Thyroid gland (tissue), 4 donors: ENCODE measurements around the gene CAPN10. TPM values are rescaled to one million over a fixed set of nuclear protein-coding genes. Genes with fewer than 3 reads are reported as not detected.

ENCODE experiments used
- DNase-seq, 2 donors: peaks; one replicate each; pipeline ENCODE4 v3.0.0-alpha.2; 2019
- H3K27ac ChIP-seq, 3 donors: fragments of 200-600 bp; sonication (generic); 1 replicate in 2 of 3; 2 replicates in 1 of 3; pipeline ENCODE4 v1.5.1; 2016 to 2019; ENCODE audit warnings: mild to moderate bottlenecking in 1 of 3, moderate library complexity in 1 of 3
- H3K27me3 ChIP-seq: fragments of 200-600 bp; sonication (generic); one replicate; pipeline ENCODE4 v1.5.1; 2019
- H3K36me3 ChIP-seq, 2 donors: fragments of 200-600 bp; sonication (generic); one replicate each; pipeline ENCODE4 v1.5.1; 2016 to 2019
- H3K4me1 ChIP-seq, 2 donors: fragments of 200-600 bp; sonication (generic); one replicate each; pipeline ENCODE4 v1.5.1; 2017 to 2019
- H3K4me3 ChIP-seq, 3 donors: fragments of 200-600 bp; sonication (generic); replicated peaks in 1 of 3; 1 replicate in 2 of 3; 2 replicates in 1 of 3; pipeline ENCODE4 v1.5.1; 2016; ENCODE audit warnings: mild to moderate bottlenecking in 1 of 3
- H3K9me3 ChIP-seq: fragments of 200-600 bp; sonication (generic); one replicate; pipeline ENCODE4 v1.5.1; 2017
- CTCF ChIP-seq, 6 experiments: fragments of 200-600 bp in 3 of 6; fragments of 450-650 bp in 3 of 6; sonication (generic) in 3 of 6; IDR thresholded peaks; one replicate each; pipeline ENCODE4 v1.5.1; 2016 to 2019; ENCODE audit warnings: antibody characterized with exemption in 6 of 6, mild to moderate bottlenecking in 2 of 6, inconsistent platforms in 1 of 6, moderate library complexity in 1 of 6
- POLR2A ChIP-seq, 2 donors: fragments of 450-650 bp; IDR thresholded peaks; one replicate each; pipeline ENCODE4 v1.6.1; 2017; ENCODE audit warnings: antibody characterized with exemption in 2 of 2, mild to moderate bottlenecking in 2 of 2, moderate library complexity in 1 of 2
- WGBS, 2 donors: methylation state at CpG; one replicate each; pipeline ENCODE4 v1.1.5; 2017; 5-methylcytosine and 5-hydroxymethylcytosine counted together
- intact Hi-C: fragments of 100-400 bp; cut with DNase I; formaldehyde crosslinking; loops from one replicate; pipeline ENCODE4 v1.15.1; 2023
- total RNA-seq, 4 donors: library from RNA; depleted of rRNA; stranded (reverse); fragments of >200 nt; gene quantifications; one replicate each; pipeline ENCODE4 v1.2.3, GENCODE V29; 2016

The CAPN10 gene
- total RNA-seq, 4 donors from 2014 or later = 19.3 to 25.3 (median 21.7) TPM

GRCh38 chr2:240601831-240602160, 15.3 kb downstream of the CAPN10 start:
- no peaks in the 10 kb centered on the region for H3K27me3 ChIP-seq
- H3K9me3 ChIP-seq = no peaks in the 10 kb centered on the region
- no peak overlapping the region for H3K4me3 ChIP-seq
- H3K4me1 ChIP-seq = peaks cover 0 to 10% of the 10 kb centered on the region in 2 donors
- intact Hi-C loops = no loop called here
- 90 to 98% methylated on average over 7 to 11 of the region's 11 CpGs for WGBS, 2 donors
- H3K27ac ChIP-seq = no peak overlapping the region
- DNase-seq = peak; percentile 0 to 1
- H3K36me3 ChIP-seq = peaks cover 0 to 13% of the 10 kb centered on the region in 2 donors
- no peak for TF ChIP-seq POLR2A (IDR thresholded peaks at IDR 0.05)

DNA sequence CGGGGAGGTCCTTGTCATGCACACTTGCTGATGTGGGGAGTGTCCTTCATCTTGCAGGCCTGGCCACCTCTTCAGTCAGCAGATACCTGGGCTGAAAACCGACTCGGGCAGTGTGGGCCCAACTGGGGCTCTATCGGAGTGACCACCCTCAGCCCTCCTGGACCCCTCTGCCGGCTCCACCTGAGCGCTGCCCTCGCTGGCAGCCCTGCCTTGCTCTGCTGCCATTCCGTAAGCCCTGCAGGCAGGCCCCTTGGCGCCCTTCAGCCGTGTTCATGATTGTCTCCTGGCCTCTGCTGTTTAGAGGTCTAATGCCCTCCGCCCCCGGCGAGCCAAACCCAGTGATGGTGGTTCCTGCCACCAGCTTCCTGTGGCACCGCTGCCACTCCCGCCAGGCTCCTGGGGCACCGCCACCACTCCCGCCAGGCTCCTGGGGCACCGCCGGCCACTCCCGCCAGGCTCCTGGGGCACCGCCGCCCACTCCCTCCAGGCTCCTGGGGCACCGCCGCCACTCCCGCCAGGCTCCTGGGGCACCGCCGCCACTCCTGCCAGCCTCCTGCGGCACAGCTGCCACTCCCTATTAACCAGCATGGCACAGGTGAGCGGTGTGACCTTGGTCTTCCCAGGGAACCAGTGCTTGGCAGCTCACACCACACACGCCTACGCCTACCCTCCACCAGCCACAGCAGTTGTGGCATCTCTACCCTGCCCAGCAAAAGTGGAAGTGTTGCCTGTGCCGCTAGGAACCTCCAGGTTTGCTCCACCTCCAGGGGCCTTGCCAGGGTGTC, 15.9 kb downstream of the CAPN10 start:
- Histone ChIP-seq H3K27me3 (no peaks in the 10 kb centered on the region), H3K36me3 (peaks cover 0 to 13% of the 10 kb centered on the region in 2 donors), H3K9me3 (no peaks in the 10 kb centered on the region), H3K4me1 (peaks cover 0 to 10% of the 10 kb centered on the region in 2 donors), H3K4me3 (no peak overlapping the region), H3K27ac (no peak overlapping the region)
- TF ChIP-seq POLR2A (IDR thresholded peaks at IDR 0.05) (no peak), CTCF (IDR thresholded peaks at IDR 0.05) (no peak)
- WGBS, 2 donors = 90 to 92% methylated on average over 24 to 30 of the region's 32 CpGs
- intact Hi-C loops = no loop called here
- peak; percentile 0 to 1 for DNase-seq

- TF ChIP-seq CTCF (IDR thresholded peaks at IDR 0.05) = no peak
- TF ChIP-seq POLR2A (IDR thresholded peaks at IDR 0.05) = no peak
- 82 to 92% methylated on average over 8 to 21 of the region's 22 CpGs for WGBS, 2 donors
- no peak overlapping the region for H3K4me3 ChIP-seq
These were observed 16.7 kb downstream of the CAPN10 start for GRCh38 chr2:240603081-240603835.

DNA sequence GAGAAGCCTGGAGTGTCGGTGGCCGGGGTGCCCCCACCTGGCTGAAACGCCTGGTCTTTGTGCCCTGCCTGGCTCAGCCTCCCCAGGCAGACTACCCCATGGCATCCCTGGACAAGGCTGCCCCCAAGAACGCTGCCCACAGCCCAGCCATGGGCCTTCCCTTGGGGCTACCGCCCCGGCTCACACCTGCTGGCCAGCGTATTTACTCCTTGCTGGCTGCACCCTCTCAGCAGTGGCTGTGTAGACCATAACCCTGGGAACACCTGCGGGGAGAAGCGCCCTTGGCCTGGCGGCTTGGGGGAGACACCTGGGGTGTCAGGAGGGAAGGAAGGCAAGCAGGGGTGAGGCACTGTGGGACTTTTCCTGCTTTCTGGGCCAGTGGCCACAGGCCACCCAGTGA, 17.3 kb downstream of the CAPN10 start:
- H3K4me3 ChIP-seq = no peak overlapping the region
- no peaks in the 10 kb centered on the region for H3K9me3 ChIP-seq
- TF ChIP-seq POLR2A (IDR thresholded peaks at IDR 0.05) (no peak), CTCF (IDR thresholded peaks at IDR 0.05) (no peak)
- peak in 1 of 2 donors; percentile 4 for DNase-seq
- H3K27ac ChIP-seq = no peak overlapping the region
- 91 to 93% methylated on average over 9 to 10 of the region's 10 CpGs for WGBS, 2 donors
- H3K27me3 ChIP-seq = no peaks in the 10 kb centered on the region
- peaks cover 0 to 3% of the 10 kb centered on the region in 2 donors for H3K36me3 ChIP-seq
- peaks cover 0 to 10% of the 10 kb centered on the region in 2 donors for H3K4me1 ChIP-seq
- intact Hi-C loops = no loop called here

More at GRCh38 chr2:240603081-240603835, 16.7 kb downstream of the CAPN10 start:
- DNase-seq = peak in 1 of 2 donors; percentile 0
- Histone ChIP-seq H3K4me1 (peaks cover 0 to 10% of the 10 kb centered on the region in 2 donors), H3K27me3 (no peaks in the 10 kb centered on the region), H3K9me3 (no peaks in the 10 kb centered on the region), H3K36me3 (peaks cover 0 to 9% of the 10 kb centered on the region in 2 donors), H3K27ac (no peak overlapping the region)
- intact Hi-C loops = no loop called here

DNA sequence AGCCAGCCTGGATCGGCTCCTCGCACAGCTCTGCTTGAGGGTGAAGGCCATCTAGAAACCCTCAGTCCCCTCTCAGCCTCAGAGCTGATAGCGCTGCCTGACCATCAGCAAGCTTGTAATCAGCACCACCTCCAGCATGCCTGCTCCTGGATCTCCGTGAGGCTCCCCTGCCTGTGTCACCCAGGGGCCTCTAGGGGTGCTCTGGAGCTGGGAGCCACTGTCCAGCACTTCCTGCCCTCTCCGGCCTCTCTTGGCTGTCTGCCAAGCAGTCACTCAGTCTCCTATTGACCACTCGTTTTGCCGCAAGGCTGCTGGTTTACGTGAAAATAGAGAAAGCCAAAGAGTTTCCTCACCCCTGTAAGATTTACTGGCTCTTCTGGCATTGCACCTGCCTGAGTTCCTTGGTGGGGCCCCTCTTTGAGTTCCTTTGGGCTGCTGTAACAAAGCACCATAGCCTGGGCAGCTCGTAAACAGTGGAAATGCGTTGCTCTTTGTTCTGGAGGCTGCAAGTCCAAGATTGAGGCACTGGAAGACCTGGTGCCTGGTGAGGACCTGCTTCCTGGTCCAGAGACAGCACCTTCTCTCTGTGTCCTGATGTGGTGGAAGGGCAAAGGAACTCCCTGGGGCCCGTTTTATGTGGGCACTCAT, 17.9 kb downstream of the CAPN10 start:
- intact Hi-C loops = no loop called here
- H3K4me1 ChIP-seq = peaks cover 0 to 10% of the 10 kb centered on the region in 2 donors
- no peaks in the 10 kb centered on the region for H3K9me3 ChIP-seq
- peak; percentile 93 for DNase-seq
- H3K27me3 ChIP-seq = no peaks in the 10 kb centered on the region
- H3K4me3 ChIP-seq = no peak overlapping the region
- WGBS, 2 donors = 26 to 35% methylated on average over 7 to 9 of the region's 11 CpGs
- no peak overlapping the region for H3K27ac ChIP-seq
- H3K36me3 ChIP-seq = no peaks in the 10 kb centered on the region
- TF ChIP-seq POLR2A (IDR thresholded peaks at IDR 0.05) (no peak), CTCF (IDR thresholded peaks at IDR 0.05) (peak; percentile 47 to 87 (median 78))
